ENCODE data around the gene DENND1B. TPM values are rescaled to one million over a fixed set of nuclear protein-coding genes. Genes with fewer than 3 reads are reported as not detected.

Gene DENND1B
- total RNA-seq, 4 donors from 2014 or later = 9.0 to 40.2 (median 10.8) TPM

- H3K4me1 ChIP-seq = peaks cover 0 to 9% (median 4%) of the 10 kb centered on the region in 4 donors
- no peak overlapping the region for H3K4me3 ChIP-seq
- no peaks in the 10 kb centered on the region for H3K27me3 ChIP-seq
- peaks cover 0 to 22% (median 0%) of the 10 kb centered on the region in 3 donors for H3K36me3 ChIP-seq
- DNase-seq (ENCODE audit: low spot score in 2 of 2) = no peak
- no peak for TF ChIP-seq POLR2A (IDR thresholded peaks at IDR 0.05)
- peaks cover 0 to 11% (median 5%) of the 10 kb centered on the region in 4 donors for H3K9me3 ChIP-seq
- H3K27ac ChIP-seq = no peak overlapping the region
Observed at GRCh38 chr1:197692965-197693364, 82.3 kb downstream of the DENND1B start.

- WGBS, 2 donors = 89 to 96% methylated on average over 1 of the region's 1 CpG
Observed at GRCh38 chr1:197691816-197692215, 83.5 kb downstream of the DENND1B start.

GRCh38 chr1:197690074-197690473 lies 85.2 kb downstream of the DENND1B start:
- H3K4me1 ChIP-seq = peaks cover 0 to 12% (median 4%) of the 10 kb centered on the region in 4 donors
- TF ChIP-seq POLR2A (IDR thresholded peaks at IDR 0.05) (no peak), CTCF (IDR thresholded peaks at IDR 0.05) (no peak), EP300 (IDR thresholded peaks at IDR 0.05) (no peak)
- WGBS, 2 donors = 91 to 97% methylated on average over 3 of the region's 3 CpGs

More at GRCh38 chr1:197691816-197692215, 83.5 kb downstream of the DENND1B start:
- DNase-seq (ENCODE audit: low spot score in 2 of 2) = no peak
- peaks cover 0 to 22% (median 0%) of the 10 kb centered on the region in 3 donors for H3K36me3 ChIP-seq
- H3K27ac ChIP-seq = no peak overlapping the region
- H3K9me3 ChIP-seq = peaks cover 0 to 11% (median 5%) of the 10 kb centered on the region in 4 donors
- peaks cover 0 to 9% (median 4%) of the 10 kb centered on the region in 4 donors for H3K4me1 ChIP-seq
- TF ChIP-seq EP300 (IDR thresholded peaks at IDR 0.05) = no peak
- TF ChIP-seq CTCF (IDR thresholded peaks at IDR 0.05) = no peak
- no peak for TF ChIP-seq POLR2A (IDR thresholded peaks at IDR 0.05)
- H3K27me3 ChIP-seq = no peaks in the 10 kb centered on the region
- no peak overlapping the region for H3K4me3 ChIP-seq

GRCh38 chr1:197688233-197688632 lies 87.0 kb downstream of the DENND1B start:
- no peaks in the 10 kb centered on the region for H3K27me3 ChIP-seq
- WGBS, 2 donors = 97 to 98% methylated on average over 1 of the region's 1 CpG
- no peak for TF ChIP-seq POLR2A (IDR thresholded peaks at IDR 0.05)
- no peak for TF ChIP-seq EP300 (IDR thresholded peaks at IDR 0.05)
- no peak for TF ChIP-seq CTCF (IDR thresholded peaks at IDR 0.05)
- peaks cover 0 to 11% (median 5%) of the 10 kb centered on the region in 4 donors for H3K9me3 ChIP-seq
- H3K4me3 ChIP-seq = no peak overlapping the region
- H3K27ac ChIP-seq = no peak overlapping the region
- H3K36me3 ChIP-seq = peaks cover 0 to 22% (median 0%) of the 10 kb centered on the region in 3 donors
- no peak for DNase-seq (ENCODE audit: low spot score in 2 of 2)
- H3K4me1 ChIP-seq = peaks cover 0 to 3% (median 0%) of the 10 kb centered on the region in 4 donors

More at GRCh38 chr1:197690074-197690473, 85.2 kb downstream of the DENND1B start:
- Histone ChIP-seq H3K36me3 (peaks cover 0 to 22% (median 0%) of the 10 kb centered on the region in 3 donors), H3K4me3 (no peak overlapping the region), H3K9me3 (peaks cover 0 to 11% (median 5%) of the 10 kb centered on the region in 4 donors), H3K27me3 (no peaks in the 10 kb centered on the region), H3K27ac (no peak overlapping the region)
- no peak for DNase-seq (ENCODE audit: low spot score in 2 of 2)

- Histone ChIP-seq H3K4me3 (no peak overlapping the region), H3K27ac (no peak overlapping the region), H3K27me3 (no peaks in the 10 kb centered on the region), H3K9me3 (peaks cover 0 to 11% (median 5%) of the 10 kb centered on the region in 4 donors), H3K4me1 (peaks cover 0 to 3% (median 0%) of the 10 kb centered on the region in 4 donors), H3K36me3 (peaks cover 0 to 22% (median 0%) of the 10 kb centered on the region in 3 donors)
- DNase-seq (ENCODE audit: low spot score in 2 of 2) = no peak
- no peak for TF ChIP-seq POLR2A (IDR thresholded peaks at IDR 0.05)
- 81 to 84% methylated on average over 6 of the region's 6 CpGs for whole genome bisulfite sequencing, 2 donors
Observed at GRCh38 chr1:197686702-197687355, 88.5 kb downstream of the DENND1B start.

GRCh38 chr1:197686231-197686630 lies 89.0 kb downstream of the DENND1B start:
- TF ChIP-seq POLR2A (IDR thresholded peaks at IDR 0.05) (no peak), EP300 (IDR thresholded peaks at IDR 0.05) (no peak), CTCF (IDR thresholded peaks at IDR 0.05) (no peak)

More at GRCh38 chr1:197686231-197686630, 89.0 kb downstream of the DENND1B start:
- Histone ChIP-seq H3K36me3 (peaks cover 0 to 22% (median 0%) of the 10 kb centered on the region in 3 donors), H3K27me3 (no peaks in the 10 kb centered on the region), H3K9me3 (peaks cover 0 to 11% (median 5%) of the 10 kb centered on the region in 4 donors), H3K4me1 (peaks cover 0 to 3% (median 0%) of the 10 kb centered on the region in 4 donors), H3K27ac (no peak overlapping the region), H3K4me3 (no peak overlapping the region)
- no peak for DNase-seq (ENCODE audit: low spot score in 2 of 2)
- WGBS, 2 donors = 92 to 94% methylated on average over 2 of the region's 2 CpGs
